Esophagus squamous epithelium (tissue), 4 donors: Measurements from ENCODE around the gene IL22RA2.

ENCODE experiments used
- CTCF ChIP-seq, 6 experiments: fragments of 450-650 bp in 4 of 6; fragments of 200-600 bp in 2 of 6; sonication (generic) in 2 of 6; IDR thresholded peaks; one replicate each; pipeline ENCODE4 v1.5.1; 2016 to 2019; ENCODE audit warnings: antibody characterized with exemption in 6 of 6, mild to moderate bottlenecking in 4 of 6, moderate library complexity in 4 of 6
- POLR2A ChIP-seq, 4 donors: fragments of 450-650 bp; IDR thresholded peaks; one replicate each; pipeline ENCODE4 v1.6.1; 2017; ENCODE audit warnings: antibody characterized with exemption in 4 of 4, mild to moderate bottlenecking in 4 of 4, moderate library complexity in 3 of 4

DNA sequence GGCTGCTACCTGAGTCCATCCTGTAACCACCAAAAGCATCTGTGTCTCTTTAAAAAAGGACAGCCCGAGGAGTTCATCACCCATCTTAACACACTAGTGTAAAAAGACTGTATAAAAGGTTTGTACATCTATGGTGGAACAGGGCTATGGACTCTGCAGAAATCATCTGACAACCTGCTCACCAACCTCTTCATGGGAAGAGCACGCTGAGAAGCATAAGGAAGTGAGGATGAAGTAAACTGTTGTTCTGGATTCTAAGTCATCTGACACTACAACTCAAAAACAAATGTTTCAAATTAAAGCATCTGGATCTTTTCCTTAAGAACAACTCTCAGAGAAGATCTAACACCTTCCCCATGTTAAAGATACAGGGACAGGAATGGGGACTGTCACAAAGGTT is 40.4 kb upstream of the IL22RA2 start:
- TF ChIP-seq CTCF (IDR thresholded peaks at IDR 0.05) (no peak), POLR2A (IDR thresholded peaks at IDR 0.05) (no peak)
